DND-41 (cell line): ENCODE results near the gene CFAP92.

ENCODE experiments used
- EZH2 ChIP-seq: IDR thresholded peaks from 3 replicates; pipeline ENCODE4 v1.6.1; 2012; ENCODE audit warnings: borderline replicate concordance, low read depth, mild to moderate bottlenecking, moderate library complexity, low read length, inconsistent platforms; ENCODE audit not compliant: severe bottlenecking
- TF ChIP-seq, protein P1 (sequence below): IDR thresholded peaks from 2 replicates; pipeline ENCODE4 v1.5.1; 2012; ENCODE audit warnings: borderline replicate concordance, low read length, moderate library complexity, mild to moderate bottlenecking; ENCODE audit not compliant: poor library complexity, severe bottlenecking; ENCODE audit errors: extremely low read depth

DNA sequence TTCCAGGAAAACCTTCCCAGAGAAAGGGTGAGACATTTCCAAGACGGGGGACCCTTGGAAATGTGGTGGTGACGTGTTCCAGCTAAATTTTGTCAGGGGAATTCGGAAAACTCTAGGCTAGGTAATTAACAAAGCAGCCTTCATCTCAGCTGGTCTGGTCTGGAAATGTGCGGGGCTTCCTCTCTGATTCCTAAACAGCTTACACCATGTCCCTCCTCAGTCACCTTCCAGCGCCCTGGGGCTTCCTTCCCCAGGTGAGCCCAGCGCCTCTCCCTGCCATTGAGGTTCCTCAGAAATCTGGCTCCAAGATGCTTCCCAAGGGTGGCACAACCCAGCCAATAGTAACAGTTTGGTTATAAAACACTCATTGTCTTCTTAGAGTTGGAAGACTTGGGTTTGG, 113.9 kb downstream of the CFAP92 start:
- TF ChIP-seq, protein P1, sequence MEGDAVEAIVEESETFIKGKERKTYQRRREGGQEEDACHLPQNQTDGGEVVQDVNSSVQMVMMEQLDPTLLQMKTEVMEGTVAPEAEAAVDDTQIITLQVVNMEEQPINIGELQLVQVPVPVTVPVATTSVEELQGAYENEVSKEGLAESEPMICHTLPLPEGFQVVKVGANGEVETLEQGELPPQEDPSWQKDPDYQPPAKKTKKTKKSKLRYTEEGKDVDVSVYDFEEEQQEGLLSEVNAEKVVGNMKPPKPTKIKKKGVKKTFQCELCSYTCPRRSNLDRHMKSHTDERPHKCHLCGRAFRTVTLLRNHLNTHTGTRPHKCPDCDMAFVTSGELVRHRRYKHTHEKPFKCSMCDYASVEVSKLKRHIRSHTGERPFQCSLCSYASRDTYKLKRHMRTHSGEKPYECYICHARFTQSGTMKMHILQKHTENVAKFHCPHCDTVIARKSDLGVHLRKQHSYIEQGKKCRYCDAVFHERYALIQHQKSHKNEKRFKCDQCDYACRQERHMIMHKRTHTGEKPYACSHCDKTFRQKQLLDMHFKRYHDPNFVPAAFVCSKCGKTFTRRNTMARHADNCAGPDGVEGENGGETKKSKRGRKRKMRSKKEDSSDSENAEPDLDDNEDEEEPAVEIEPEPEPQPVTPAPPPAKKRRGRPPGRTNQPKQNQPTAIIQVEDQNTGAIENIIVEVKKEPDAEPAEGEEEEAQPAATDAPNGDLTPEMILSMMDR, result no peak
- no peak for TF ChIP-seq EZH2
